ENCODE measurements around the gene LAYN. TPM values are rescaled to one million over a fixed set of nuclear protein-coding genes. Genes with fewer than 3 reads are reported as not detected.

The LAYN gene
- total and polyA plus RNA-seq, 9 of the 15 experiments (the other 6 are each of a cell fraction or from before 2014, with no cell fraction given): not detected

DNA sequence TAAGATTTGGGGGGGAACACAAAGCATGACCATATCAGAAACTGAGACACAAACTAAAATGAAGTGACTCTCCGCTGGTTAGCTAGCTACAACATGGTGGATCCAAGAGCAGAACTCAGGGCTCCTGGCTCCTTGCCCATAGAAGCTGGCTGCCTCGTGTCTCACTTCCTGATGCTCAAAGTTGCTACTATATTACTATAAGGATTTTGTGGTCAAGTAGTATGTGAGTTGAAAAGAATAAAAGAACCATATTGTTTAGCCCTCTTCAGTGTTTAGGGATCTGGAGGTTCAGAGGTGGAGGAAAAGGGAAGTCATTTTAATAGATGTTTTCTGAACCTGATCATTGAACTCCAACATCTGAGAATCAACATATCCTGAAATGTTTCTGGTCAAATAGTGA lies 44.9 kb downstream of the LAYN start:
- no peak overlapping the region for H2AFZ ChIP-seq (ENCODE audit: low read depth, low read length)
- no peak for DNase-seq (ENCODE audit: extremely low read depth in 1 of 4, low spot score in 3 of 4)
- TF ChIP-seq, protein P1, sequence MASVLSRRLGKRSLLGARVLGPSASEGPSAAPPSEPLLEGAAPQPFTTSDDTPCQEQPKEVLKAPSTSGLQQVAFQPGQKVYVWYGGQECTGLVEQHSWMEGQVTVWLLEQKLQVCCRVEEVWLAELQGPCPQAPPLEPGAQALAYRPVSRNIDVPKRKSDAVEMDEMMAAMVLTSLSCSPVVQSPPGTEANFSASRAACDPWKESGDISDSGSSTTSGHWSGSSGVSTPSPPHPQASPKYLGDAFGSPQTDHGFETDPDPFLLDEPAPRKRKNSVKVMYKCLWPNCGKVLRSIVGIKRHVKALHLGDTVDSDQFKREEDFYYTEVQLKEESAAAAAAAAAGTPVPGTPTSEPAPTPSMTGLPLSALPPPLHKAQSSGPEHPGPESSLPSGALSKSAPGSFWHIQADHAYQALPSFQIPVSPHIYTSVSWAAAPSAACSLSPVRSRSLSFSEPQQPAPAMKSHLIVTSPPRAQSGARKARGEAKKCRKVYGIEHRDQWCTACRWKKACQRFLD (CRISPR knock-in tag; IDR thresholded peaks at IDR 0.05): no peak
- TF ChIP-seq NFIC (IDR thresholded peaks at IDR 0.05): 0 out of 2 replicates have a peak, but pooled peaks have one; percentile 9
- no peak for FAIRE-seq
- H3K36me3 ChIP-seq (ENCODE audit: control insufficient read depth, insufficient read depth, low read length): no peaks in the 10 kb centered on the region
- ChIA-PET CTCF (ENCODE audit: low intra/inter-chr PET ratio) (interaction anchor here (0.6 to 3.9 kb wide), 4 partner anchors 108 to 256 kb away, joined by 4 to 31 read pairs (median 12); no protein-coding TSS in a partner anchor), POLR2A (interaction anchor here (0.9 kb wide), 1 partner anchor 1263 kb away, joined by 3 read pairs; no protein-coding TSS in a partner anchor)
- H3K4me1 ChIP-seq (replicated peaks in 1 of 2; ENCODE audit: control insufficient read depth in 2 of 2, insufficient read depth in 2 of 2, low read length in 2 of 2): no peaks in the 10 kb centered on the region
- no peaks in the 10 kb centered on the region for H4K20me1 ChIP-seq (replicated peaks; ENCODE audit: control insufficient read depth, insufficient read depth, low read length)
- H3K9me1 ChIP-seq (ENCODE audit: control insufficient read depth, insufficient read depth, low read length): no peaks in the 10 kb centered on the region
- no peak for ATAC-seq
- no peak overlapping the region for H3K4me2 ChIP-seq (ENCODE audit: insufficient read depth, low read length)
- H3K4me3 ChIP-seq: no peak overlapping the region
- intact Hi-C loops (cut with micrococcal nuclease) (no loop called here), in situ Hi-C loops (cut with MboI) (no loop called here)
- no peak overlapping the region for H3K9ac ChIP-seq (ENCODE audit: insufficient read depth in 1 of 2, low read depth in 2 of 2, low read length in 2 of 2)
- no TSS peak for BruUV-seq (replicated peaks)
- H3K27ac ChIP-seq (ENCODE audit: extremely low read depth, low read depth, low read length): no peak overlapping the region
- H3K79me2 ChIP-seq (ENCODE audit: control insufficient read depth, insufficient read depth, low read length): no peaks in the 10 kb centered on the region
- 5% methylated on average over 2 of the region's 2 CpGs for WGBS (ENCODE audit: insufficient coverage, low coverage, missing lambda C conversion rate)
- no peaks in the 10 kb centered on the region for H3K9me3 ChIP-seq (replicated peaks; ENCODE audit: control insufficient read depth, insufficient read depth, low read depth, low read length)
- 0 out of 5 replicates have a peak, but pooled peaks cover 0 to 2% of the 10 kb centered on the region in 2 experiments for H3K27me3 ChIP-seq (ENCODE audit: control insufficient read depth in 2 of 2, insufficient read depth in 2 of 2, low read length in 2 of 2)

DNA sequence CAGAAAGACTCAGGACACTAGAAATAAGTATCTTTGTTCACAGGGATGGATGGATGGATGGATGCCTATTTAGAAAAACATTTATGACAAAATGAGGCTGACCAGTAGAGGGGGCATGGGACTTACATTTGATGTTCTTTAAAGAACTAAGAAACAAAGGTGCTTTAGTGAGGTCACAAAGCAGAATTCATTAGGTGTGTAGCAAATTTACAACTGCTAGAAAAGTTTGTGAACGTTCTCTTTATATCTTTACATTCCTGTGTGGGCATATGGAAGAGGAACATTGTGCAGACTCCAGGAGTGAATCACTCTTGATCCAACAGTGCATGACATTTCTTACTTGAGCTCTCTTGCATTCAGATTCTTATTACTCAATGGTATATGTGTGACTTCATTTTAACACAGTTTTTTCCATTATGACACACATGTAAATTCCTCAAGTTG lies 45.9 kb downstream of the LAYN start:
- H3K9me1 ChIP-seq (ENCODE audit: control insufficient read depth, insufficient read depth, low read length): no peaks in the 10 kb centered on the region
- in situ Hi-C loops (cut with MboI) (no loop called here), intact Hi-C loops (cut with micrococcal nuclease) (loop anchor here (1.0 kb wide), 2 partner anchors 191 to 255 kb away; no protein-coding TSS in a partner anchor)
- 0% methylated on average over 1 of the region's 1 CpG for WGBS (ENCODE audit: insufficient coverage, low coverage, missing lambda C conversion rate)
- no peak overlapping the region for H3K4me3 ChIP-seq
- H3K9ac ChIP-seq (ENCODE audit: insufficient read depth in 1 of 2, low read depth in 2 of 2, low read length in 2 of 2): no peak overlapping the region
- ChIA-PET CTCF (ENCODE audit: low intra/inter-chr PET ratio) (interaction anchor here (1.4 to 3.9 kb wide), 4 partner anchors 191 to 694 kb away, joined by 6 to 31 read pairs (median 14); no protein-coding TSS in a partner anchor), POLR2A (interaction anchor here (0.5 to 0.8 kb wide), 2 partner anchors 14 to 19 kb away, joined by 3 to 4 read pairs; no protein-coding TSS in a partner anchor)
- no peak overlapping the region for H3K4me2 ChIP-seq (ENCODE audit: insufficient read depth, low read length)
- H3K4me1 ChIP-seq (replicated peaks in 1 of 2; ENCODE audit: control insufficient read depth in 2 of 2, insufficient read depth in 2 of 2, low read length in 2 of 2): no peaks in the 10 kb centered on the region
- H2AFZ ChIP-seq (ENCODE audit: low read depth, low read length): no peak overlapping the region
- H4K20me1 ChIP-seq (replicated peaks; ENCODE audit: control insufficient read depth, insufficient read depth, low read length): no peaks in the 10 kb centered on the region
- ATAC-seq (peak; percentile 75), FAIRE-seq (peak; percentile 84), DNase-seq (ENCODE audit: extremely low read depth in 1 of 4, low spot score in 3 of 4) (peak; percentile 25 to 64 (median 39))
- no peaks in the 10 kb centered on the region for H3K36me3 ChIP-seq (ENCODE audit: control insufficient read depth, insufficient read depth, low read length)
- no peak overlapping the region for H3K27ac ChIP-seq (ENCODE audit: extremely low read depth, low read depth, low read length)
- BruUV-seq (replicated peaks): no TSS peak
- no peaks in the 10 kb centered on the region for H3K9me3 ChIP-seq (replicated peaks; ENCODE audit: control insufficient read depth, insufficient read depth, low read depth, low read length)
- 0 out of 5 replicates have a peak, but pooled peaks cover 0 to 2% of the 10 kb centered on the region in 2 experiments for H3K27me3 ChIP-seq (ENCODE audit: control insufficient read depth in 2 of 2, insufficient read depth in 2 of 2, low read length in 2 of 2)
- H3K79me2 ChIP-seq (ENCODE audit: control insufficient read depth, insufficient read depth, low read length): no peaks in the 10 kb centered on the region
- TF ChIP-seq, protein P2, sequence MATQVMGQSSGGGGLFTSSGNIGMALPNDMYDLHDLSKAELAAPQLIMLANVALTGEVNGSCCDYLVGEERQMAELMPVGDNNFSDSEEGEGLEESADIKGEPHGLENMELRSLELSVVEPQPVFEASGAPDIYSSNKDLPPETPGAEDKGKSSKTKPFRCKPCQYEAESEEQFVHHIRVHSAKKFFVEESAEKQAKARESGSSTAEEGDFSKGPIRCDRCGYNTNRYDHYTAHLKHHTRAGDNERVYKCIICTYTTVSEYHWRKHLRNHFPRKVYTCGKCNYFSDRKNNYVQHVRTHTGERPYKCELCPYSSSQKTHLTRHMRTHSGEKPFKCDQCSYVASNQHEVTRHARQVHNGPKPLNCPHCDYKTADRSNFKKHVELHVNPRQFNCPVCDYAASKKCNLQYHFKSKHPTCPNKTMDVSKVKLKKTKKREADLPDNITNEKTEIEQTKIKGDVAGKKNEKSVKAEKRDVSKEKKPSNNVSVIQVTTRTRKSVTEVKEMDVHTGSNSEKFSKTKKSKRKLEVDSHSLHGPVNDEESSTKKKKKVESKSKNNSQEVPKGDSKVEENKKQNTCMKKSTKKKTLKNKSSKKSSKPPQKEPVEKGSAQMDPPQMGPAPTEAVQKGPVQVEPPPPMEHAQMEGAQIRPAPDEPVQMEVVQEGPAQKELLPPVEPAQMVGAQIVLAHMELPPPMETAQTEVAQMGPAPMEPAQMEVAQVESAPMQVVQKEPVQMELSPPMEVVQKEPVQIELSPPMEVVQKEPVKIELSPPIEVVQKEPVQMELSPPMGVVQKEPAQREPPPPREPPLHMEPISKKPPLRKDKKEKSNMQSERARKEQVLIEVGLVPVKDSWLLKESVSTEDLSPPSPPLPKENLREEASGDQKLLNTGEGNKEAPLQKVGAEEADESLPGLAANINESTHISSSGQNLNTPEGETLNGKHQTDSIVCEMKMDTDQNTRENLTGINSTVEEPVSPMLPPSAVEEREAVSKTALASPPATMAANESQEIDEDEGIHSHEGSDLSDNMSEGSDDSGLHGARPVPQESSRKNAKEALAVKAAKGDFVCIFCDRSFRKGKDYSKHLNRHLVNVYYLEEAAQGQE (IDR thresholded peaks at IDR 0.05; ENCODE audit: borderline replicate concordance): peak; percentile 59; the same call in 1 of the 2 replicates
- TF ChIP-seq, protein P2 (CRISPR knock-in tag; IDR thresholded peaks at IDR 0.05; ENCODE audit: low read depth): no peak
- no peak for TF ChIP-seq FOXJ2 (tag; IDR thresholded peaks at IDR 0.05)

Measured in K562 (cell line).